HCT116 (cell line): ENCODE measurements around the gene SOX6.

Experiments used
- CTCF ChIP-seq, 3 experiments: fragments of 200-600 bp in 1 of 3; sonication (generic) in 1 of 3; IDR thresholded peaks in 2 of 3; conservative IDR thresholded peaks in 1 of 3; 2 replicates each; pipeline ENCODE4 v1.5.1; 2012 to 2017; ENCODE audit warnings: low read depth in 2 of 3, low read length in 2 of 3, antibody characterized with exemption in 1 of 3, borderline replicate concordance in 1 of 3, control low read depth in 1 of 3, mild to moderate bottlenecking in 1 of 3, mixed read lengths in 1 of 3, mixed run types in 1 of 3, moderate library complexity in 1 of 3; ENCODE audit not compliant: insufficient read depth in 1 of 3
- EZH2 ChIP-seq: fragments of 200-600 bp; sonication (generic); IDR thresholded peaks from 2 replicates; pipeline ENCODE4 v1.6.1; 2017; ENCODE audit warnings: antibody characterized with exemption, mixed run types
- EZH2phosphoT487 ChIP-seq: fragments of 200-600 bp; IDR thresholded peaks from 2 replicates; pipeline ENCODE4 v1.6.1; 2018; ENCODE audit warnings: antibody characterized with exemption, borderline replicate concordance
- JUND ChIP-seq: IDR thresholded peaks from 2 replicates; pipeline ENCODE4 v1.6.1; 2012
- POLR2A ChIP-seq: IDR thresholded peaks from 2 replicates; pipeline ENCODE4 v1.7.0; 2011; ENCODE audit warnings: borderline replicate concordance; ENCODE audit not compliant: insufficient read depth, insufficient read length; ENCODE audit errors: extremely low read depth
- RAD21 ChIP-seq: IDR thresholded peaks from 2 replicates; pipeline ENCODE4 v1.6.1; 2012; ENCODE audit warnings: low read depth, mild to moderate bottlenecking
- SRF ChIP-seq: IDR thresholded peaks from 2 replicates; pipeline ENCODE4 v1.6.1; 2012; ENCODE audit warnings: low read depth
- ZFX ChIP-seq: fragments of 450-650 bp; IDR thresholded peaks from 2 replicates; pipeline ENCODE4 v1.6.1; 2017
- TF ChIP-seq, protein P1 (sequence below): IDR thresholded peaks from 2 replicates; pipeline ENCODE4 v1.6.1; 2011; ENCODE audit warnings: mild to moderate bottlenecking, low read length, moderate library complexity; ENCODE audit not compliant: insufficient replicate concordance; ENCODE audit errors: extremely low read depth
- TF ChIP-seq, protein P2 (sequence below): IDR thresholded peaks from 2 replicates; pipeline ENCODE4 v1.6.1; 2012; ENCODE audit warnings: low read depth

DNA sequence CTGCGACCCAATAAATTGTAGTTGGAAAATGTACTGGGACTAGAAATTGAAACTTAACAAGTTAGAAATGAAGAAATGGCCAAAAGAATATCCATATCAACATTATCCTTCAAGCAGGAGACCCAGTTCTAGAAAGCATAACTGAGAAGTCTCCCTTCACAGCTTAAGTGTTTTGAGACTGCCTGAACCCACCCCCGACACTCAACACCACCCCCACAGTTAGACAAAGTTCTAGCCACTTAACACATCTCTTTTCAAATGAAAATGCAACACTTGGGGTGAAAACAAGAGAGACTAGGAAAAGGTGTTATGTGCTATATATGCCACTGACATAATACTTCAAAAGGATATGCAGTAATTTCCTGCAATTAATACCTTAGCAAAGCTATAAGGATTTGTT, 184.5 kb downstream of the SOX6 start:
- TF ChIP-seq CTCF (IDR thresholded peaks at IDR 0.05 in 2 of 3, conservative IDR thresholded peaks at IDR 0.05 in 1 of 3; ENCODE audit: borderline replicate concordance in 1 of 3, insufficient read depth in 1 of 3, low read depth in 2 of 3, low read length in 2 of 3) = no peak
- TF ChIP-seq JUND = no peak
- no peak for TF ChIP-seq RAD21
- no peak for TF ChIP-seq ZFX
- TF ChIP-seq, protein P1, sequence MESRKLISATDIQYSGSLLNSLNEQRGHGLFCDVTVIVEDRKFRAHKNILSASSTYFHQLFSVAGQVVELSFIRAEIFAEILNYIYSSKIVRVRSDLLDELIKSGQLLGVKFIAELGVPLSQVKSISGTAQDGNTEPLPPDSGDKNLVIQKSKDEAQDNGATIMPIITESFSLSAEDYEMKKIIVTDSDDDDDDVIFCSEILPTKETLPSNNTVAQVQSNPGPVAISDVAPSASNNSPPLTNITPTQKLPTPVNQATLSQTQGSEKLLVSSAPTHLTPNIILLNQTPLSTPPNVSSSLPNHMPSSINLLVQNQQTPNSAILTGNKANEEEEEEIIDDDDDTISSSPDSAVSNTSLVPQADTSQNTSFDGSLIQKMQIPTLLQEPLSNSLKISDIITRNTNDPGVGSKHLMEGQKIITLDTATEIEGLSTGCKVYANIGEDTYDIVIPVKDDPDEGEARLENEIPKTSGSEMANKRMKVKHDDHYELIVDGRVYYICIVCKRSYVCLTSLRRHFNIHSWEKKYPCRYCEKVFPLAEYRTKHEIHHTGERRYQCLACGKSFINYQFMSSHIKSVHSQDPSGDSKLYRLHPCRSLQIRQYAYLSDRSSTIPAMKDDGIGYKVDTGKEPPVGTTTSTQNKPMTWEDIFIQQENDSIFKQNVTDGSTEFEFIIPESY = no peak
- TF ChIP-seq POLR2A = no peak
- no peak for TF ChIP-seq EZH2
- no peak for TF ChIP-seq EZH2phosphoT487
- no peak for TF ChIP-seq SRF
- TF ChIP-seq, protein P2, sequence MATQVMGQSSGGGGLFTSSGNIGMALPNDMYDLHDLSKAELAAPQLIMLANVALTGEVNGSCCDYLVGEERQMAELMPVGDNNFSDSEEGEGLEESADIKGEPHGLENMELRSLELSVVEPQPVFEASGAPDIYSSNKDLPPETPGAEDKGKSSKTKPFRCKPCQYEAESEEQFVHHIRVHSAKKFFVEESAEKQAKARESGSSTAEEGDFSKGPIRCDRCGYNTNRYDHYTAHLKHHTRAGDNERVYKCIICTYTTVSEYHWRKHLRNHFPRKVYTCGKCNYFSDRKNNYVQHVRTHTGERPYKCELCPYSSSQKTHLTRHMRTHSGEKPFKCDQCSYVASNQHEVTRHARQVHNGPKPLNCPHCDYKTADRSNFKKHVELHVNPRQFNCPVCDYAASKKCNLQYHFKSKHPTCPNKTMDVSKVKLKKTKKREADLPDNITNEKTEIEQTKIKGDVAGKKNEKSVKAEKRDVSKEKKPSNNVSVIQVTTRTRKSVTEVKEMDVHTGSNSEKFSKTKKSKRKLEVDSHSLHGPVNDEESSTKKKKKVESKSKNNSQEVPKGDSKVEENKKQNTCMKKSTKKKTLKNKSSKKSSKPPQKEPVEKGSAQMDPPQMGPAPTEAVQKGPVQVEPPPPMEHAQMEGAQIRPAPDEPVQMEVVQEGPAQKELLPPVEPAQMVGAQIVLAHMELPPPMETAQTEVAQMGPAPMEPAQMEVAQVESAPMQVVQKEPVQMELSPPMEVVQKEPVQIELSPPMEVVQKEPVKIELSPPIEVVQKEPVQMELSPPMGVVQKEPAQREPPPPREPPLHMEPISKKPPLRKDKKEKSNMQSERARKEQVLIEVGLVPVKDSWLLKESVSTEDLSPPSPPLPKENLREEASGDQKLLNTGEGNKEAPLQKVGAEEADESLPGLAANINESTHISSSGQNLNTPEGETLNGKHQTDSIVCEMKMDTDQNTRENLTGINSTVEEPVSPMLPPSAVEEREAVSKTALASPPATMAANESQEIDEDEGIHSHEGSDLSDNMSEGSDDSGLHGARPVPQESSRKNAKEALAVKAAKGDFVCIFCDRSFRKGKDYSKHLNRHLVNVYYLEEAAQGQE = no peak
